ENCODE results near the gene GUSB. TPM values are rescaled to one million over a fixed set of nuclear protein-coding genes. Genes with fewer than 3 reads are reported as not detected.
"Not testable (repeated sequence)": the region's sequence is repeated elsewhere in the genome, so short reads cannot be mapped to it uniquely, and the experiment has no call there.

GUSB gene
- total and polyA plus RNA-seq, 2 donors (not counting 3 experiments of a cell fraction or from before 2014, with no cell fraction given): 55.7 to 107 TPM

DNA sequence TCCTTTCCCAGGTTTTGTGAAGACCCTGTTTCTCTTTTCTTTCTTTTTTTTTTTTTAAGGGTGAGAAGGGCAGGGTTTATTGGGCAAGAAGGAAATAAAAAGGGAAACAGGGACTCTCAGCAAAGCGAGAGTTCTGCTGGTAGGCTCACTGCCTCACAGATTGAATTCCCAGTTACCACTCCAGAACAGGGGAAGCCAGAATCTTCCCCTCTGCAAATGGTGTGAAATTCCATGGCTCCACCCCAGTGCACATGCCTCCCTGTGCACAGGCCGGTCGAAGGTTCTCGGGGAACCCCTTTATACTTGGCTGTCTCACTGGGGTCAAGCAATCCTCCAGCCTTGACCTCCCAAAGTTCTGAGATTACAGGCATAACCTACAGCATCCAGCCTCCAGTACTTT lies 10.5 kb upstream of the GUSB start:
- no peak overlapping the region for H3K9ac ChIP-seq (replicated peaks; ENCODE audit: extremely low read depth, insufficient read depth, low read length)
- DNase-seq (ENCODE audit: low read depth, low spot score) (no peak), FAIRE-seq (no peak)
- no peak overlapping the region for H3K4me3 ChIP-seq (replicated peaks in 1 of 3; ENCODE audit: insufficient read depth in 1 of 3, low read depth in 1 of 3, low read length in 3 of 3)
- CTCF ChIA-PET: no interaction called here
- no peaks in the 10 kb centered on the region for H3K9me1 ChIP-seq (replicated peaks; ENCODE audit: control insufficient read depth, extremely low read depth, insufficient read depth, low read length)
- BruUV-seq (replicated peaks): no TSS peak
- H3K4me1 ChIP-seq (ENCODE audit: control insufficient read depth, extremely low read depth, insufficient read depth, low read length): no peaks in the 10 kb centered on the region
- intact Hi-C loops (cut with micrococcal nuclease): no loop called here
- no peaks in the 10 kb centered on the region for H3K9me3 ChIP-seq (replicated peaks; ENCODE audit: control insufficient read depth, insufficient read depth, low read length)
- no peak overlapping the region for H3K27ac ChIP-seq (ENCODE audit: insufficient read depth, low read depth, low read length)
- H4K20me1 ChIP-seq (replicated peaks; ENCODE audit: control insufficient read depth, extremely low read depth, insufficient read depth, low read length): no peaks in the 10 kb centered on the region
- no peaks in the 10 kb centered on the region for H3K36me3 ChIP-seq (ENCODE audit: control insufficient read depth in 2 of 2, extremely low read depth in 1 of 2, insufficient read depth in 2 of 2, low read length in 2 of 2)
- H3K79me2 ChIP-seq (ENCODE audit: control insufficient read depth, insufficient read depth, low read length): no peaks in the 10 kb centered on the region
- POLR2A ChIA-PET: no interaction called here
- H3K4me2 ChIP-seq (ENCODE audit: insufficient read depth, low read length): no peak overlapping the region
- no peak for TF ChIP-seq FOS (IDR thresholded peaks at IDR 0.05; ENCODE audit: borderline replicate concordance, insufficient read depth, low read length)
- no peak for TF ChIP-seq MYC (IDR thresholded peaks at IDR 0.05; ENCODE audit: low read depth, low read length)
- no peak for TF ChIP-seq GATA2 (IDR thresholded peaks at IDR 0.05; ENCODE audit: insufficient read depth, insufficient read length, low read depth, low read length)
- TF ChIP-seq EZH2 (IDR thresholded peaks at IDR 0.05; ENCODE audit: borderline replicate concordance, low read depth, low read length, severe bottlenecking): no peak
- TF ChIP-seq POLR2A (IDR thresholded peaks at IDR 0.05; ENCODE audit: low read depth, low read length): no peak
- TF ChIP-seq, protein P1, sequence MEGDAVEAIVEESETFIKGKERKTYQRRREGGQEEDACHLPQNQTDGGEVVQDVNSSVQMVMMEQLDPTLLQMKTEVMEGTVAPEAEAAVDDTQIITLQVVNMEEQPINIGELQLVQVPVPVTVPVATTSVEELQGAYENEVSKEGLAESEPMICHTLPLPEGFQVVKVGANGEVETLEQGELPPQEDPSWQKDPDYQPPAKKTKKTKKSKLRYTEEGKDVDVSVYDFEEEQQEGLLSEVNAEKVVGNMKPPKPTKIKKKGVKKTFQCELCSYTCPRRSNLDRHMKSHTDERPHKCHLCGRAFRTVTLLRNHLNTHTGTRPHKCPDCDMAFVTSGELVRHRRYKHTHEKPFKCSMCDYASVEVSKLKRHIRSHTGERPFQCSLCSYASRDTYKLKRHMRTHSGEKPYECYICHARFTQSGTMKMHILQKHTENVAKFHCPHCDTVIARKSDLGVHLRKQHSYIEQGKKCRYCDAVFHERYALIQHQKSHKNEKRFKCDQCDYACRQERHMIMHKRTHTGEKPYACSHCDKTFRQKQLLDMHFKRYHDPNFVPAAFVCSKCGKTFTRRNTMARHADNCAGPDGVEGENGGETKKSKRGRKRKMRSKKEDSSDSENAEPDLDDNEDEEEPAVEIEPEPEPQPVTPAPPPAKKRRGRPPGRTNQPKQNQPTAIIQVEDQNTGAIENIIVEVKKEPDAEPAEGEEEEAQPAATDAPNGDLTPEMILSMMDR (IDR thresholded peaks at IDR 0.05; ENCODE audit: extremely low read depth in 1 of 2, insufficient read depth in 1 of 2, low read depth in 1 of 2, low read length in 2 of 2): no peak
- no peak for TF ChIP-seq POLR2AphosphoS5 (IDR thresholded peaks at IDR 0.05; ENCODE audit: insufficient read depth, low read depth, low read length)
- dilution Hi-C loops (cut with MboI; ENCODE audit: extremely low pct_ligation_motif_present, low sequenced_read_pairs): no loop called here
- no peak overlapping the region for H2AFZ ChIP-seq (ENCODE audit: low read depth, low read length)
- peaks cover 0 to 1% of the 10 kb centered on the region in 2 experiments for H3K27me3 ChIP-seq (ENCODE audit: control insufficient read depth in 2 of 2, insufficient read depth in 2 of 2, low read length in 2 of 2)

DNA sequence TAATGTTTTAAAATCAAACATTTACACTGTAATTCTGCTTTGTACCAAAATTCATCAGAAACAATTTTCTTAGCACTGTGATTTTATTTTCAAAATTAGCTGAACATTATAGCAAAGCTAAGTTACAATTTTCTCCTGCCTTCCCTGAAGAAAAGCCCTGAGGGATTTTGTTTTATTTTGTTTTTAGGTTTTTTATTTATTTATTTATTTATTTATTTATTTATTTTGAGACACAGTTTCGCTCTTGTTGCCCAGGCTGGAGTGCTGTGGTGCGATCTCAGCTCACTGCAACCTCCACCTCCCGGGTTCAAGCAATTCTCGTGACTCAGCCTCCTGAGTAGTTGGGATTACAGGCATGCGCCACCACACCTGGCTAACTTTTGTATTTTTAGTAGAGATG lies 9.8 kb upstream of the GUSB start:
- H2AFZ ChIP-seq (ENCODE audit: low read depth, low read length); H3K4me3 ChIP-seq (replicated peaks in 1 of 3; ENCODE audit: insufficient read depth in 1 of 3, low read depth in 1 of 3, low read length in 3 of 3); DNase-seq (ENCODE audit: low read depth, low spot score); H3K36me3 ChIP-seq (ENCODE audit: control insufficient read depth in 2 of 2, extremely low read depth in 1 of 2, insufficient read depth in 2 of 2, low read length in 2 of 2); H3K9me3 ChIP-seq (replicated peaks; ENCODE audit: control insufficient read depth, insufficient read depth, low read length); H3K27me3 ChIP-seq (ENCODE audit: control insufficient read depth in 2 of 2, insufficient read depth in 2 of 2, low read length in 2 of 2); BruUV-seq (replicated peaks); dilution Hi-C loops (cut with MboI; ENCODE audit: extremely low pct_ligation_motif_present, low sequenced_read_pairs); H3K27ac ChIP-seq (ENCODE audit: insufficient read depth, low read depth, low read length); H4K20me1 ChIP-seq (replicated peaks; ENCODE audit: control insufficient read depth, extremely low read depth, insufficient read depth, low read length); H3K9ac ChIP-seq (replicated peaks; ENCODE audit: extremely low read depth, insufficient read depth, low read length); H3K4me2 ChIP-seq (ENCODE audit: insufficient read depth, low read length); H3K4me1 ChIP-seq (ENCODE audit: control insufficient read depth, extremely low read depth, insufficient read depth, low read length); POLR2A ChIA-PET; intact Hi-C loops (cut with micrococcal nuclease); H3K9me1 ChIP-seq (replicated peaks; ENCODE audit: control insufficient read depth, extremely low read depth, insufficient read depth, low read length); H3K79me2 ChIP-seq (ENCODE audit: control insufficient read depth, insufficient read depth, low read length); FAIRE-seq: not testable (repeated sequence)
- CTCF ChIA-PET: interaction anchor here (1.0 kb wide), 1 partner anchor 22 kb away, joined by 4 read pairs; no protein-coding TSS in a partner anchor
